Rectal smooth muscle tissue (tissue), 1 donor: ENCODE data around the gene CAMK2B.
A peak's percentile ranks its signal among the peaks of the same experiment; 100 is the strongest.
"Not testable (repeated sequence)": the region's sequence is repeated elsewhere in the genome, so short reads cannot be mapped to it uniquely, and the experiment has no call there.

ENCODE experiments used
- H3K27ac ChIP-seq: one replicate; pipeline ENCODE4 v1.7.0; 2013; ENCODE audit warnings: low read depth, low read length, inconsistent platforms
- H3K27me3 ChIP-seq: one replicate; pipeline ENCODE4 v1.7.0; 2013; ENCODE audit warnings: low read length; ENCODE audit not compliant: control insufficient read depth, insufficient read depth
- H3K36me3 ChIP-seq: one replicate; pipeline ENCODE4 v1.7.0; 2013; ENCODE audit warnings: low read length; ENCODE audit not compliant: control insufficient read depth, insufficient read depth
- H3K4me1 ChIP-seq: one replicate; pipeline ENCODE4 v1.7.0; 2013; ENCODE audit warnings: low read length; ENCODE audit not compliant: control insufficient read depth, insufficient read depth
- H3K4me3 ChIP-seq: one replicate; pipeline ENCODE4 v1.7.0; 2013; ENCODE audit warnings: low read length
- H3K9ac ChIP-seq: one replicate; pipeline ENCODE4 v1.7.0; 2013; ENCODE audit warnings: low read length

The CAMK2B gene

GRCh38 chr7:44213877-44214388 is 111.5 kb downstream of the CAMK2B start:
- Histone ChIP-seq H3K36me3 (peaks cover 25% of the 10 kb centered on the region), H3K4me1 (no peaks in the 10 kb centered on the region), H3K27ac (no peak overlapping the region), H3K4me3 (no peak overlapping the region), H3K9ac (no peak overlapping the region), H3K27me3 (no peaks in the 10 kb centered on the region)

GRCh38 chr7:44213206-44213876 is 112.1 kb downstream of the CAMK2B start:
- Histone ChIP-seq H3K36me3 (peaks cover 31% of the 10 kb centered on the region), H3K27ac (no peak overlapping the region), H3K4me3 (no peak overlapping the region), H3K27me3 (no peaks in the 10 kb centered on the region), H3K4me1 (no peaks in the 10 kb centered on the region), H3K9ac (no peak overlapping the region)

- H3K4me1 ChIP-seq = no peaks in the 10 kb centered on the region
- H3K27ac ChIP-seq = no peak overlapping the region
- H3K36me3 ChIP-seq = peaks cover 33% of the 10 kb centered on the region
- H3K27me3 ChIP-seq = no peaks in the 10 kb centered on the region
- H3K9ac ChIP-seq = no peak overlapping the region
- no peak overlapping the region for H3K4me3 ChIP-seq
These were observed 112.7 kb downstream of the CAMK2B start for GRCh38 chr7:44212581-44213184.

- Histone ChIP-seq H3K9ac (no peak overlapping the region), H3K27ac (no peak overlapping the region), H3K36me3 (peaks cover 37% of the 10 kb centered on the region), H3K4me3 (no peak overlapping the region), H3K4me1 (no peaks in the 10 kb centered on the region), H3K27me3 (no peaks in the 10 kb centered on the region)
These were observed 113.4 kb downstream of the CAMK2B start for GRCh38 chr7:44212018-44212417.

- Histone ChIP-seq H3K4me3 (no peak overlapping the region), H3K36me3 (peaks cover 45% of the 10 kb centered on the region), H3K27ac (no peak overlapping the region), H3K27me3 (no peaks in the 10 kb centered on the region), H3K4me1 (no peaks in the 10 kb centered on the region), H3K9ac (no peak overlapping the region)
These were observed 114.2 kb downstream of the CAMK2B start for GRCh38 chr7:44211126-44211675.

GRCh38 chr7:44210107-44210506 is 115.3 kb downstream of the CAMK2B start:
- H3K9ac ChIP-seq = no peak overlapping the region

GRCh38 chr7:44208085-44208484 is 117.3 kb downstream of the CAMK2B start:
- Histone ChIP-seq H3K9ac (no peak overlapping the region), H3K27ac (no peak overlapping the region), H3K4me3 (no peak overlapping the region), H3K27me3 (no peaks in the 10 kb centered on the region), H3K4me1 (no peaks in the 10 kb centered on the region), H3K36me3 (peaks cover 51% of the 10 kb centered on the region)

More at GRCh38 chr7:44210107-44210506, 115.3 kb downstream of the CAMK2B start:
- H3K4me1 ChIP-seq = no peaks in the 10 kb centered on the region
- H3K27me3 ChIP-seq = no peaks in the 10 kb centered on the region
- no peak overlapping the region for H3K27ac ChIP-seq
- no peak overlapping the region for H3K4me3 ChIP-seq
- H3K36me3 ChIP-seq = peaks cover 47% of the 10 kb centered on the region

- no peaks in the 10 kb centered on the region for H3K27me3 ChIP-seq
- no peak overlapping the region for H3K27ac ChIP-seq
- H3K9ac ChIP-seq = no peak overlapping the region
- peaks cover 44% of the 10 kb centered on the region for H3K36me3 ChIP-seq
- no peak overlapping the region for H3K4me3 ChIP-seq
- H3K4me1 ChIP-seq = peaks cover 2% of the 10 kb centered on the region
These were observed 119.4 kb downstream of the CAMK2B start for GRCh38 chr7:44206008-44206407.

GRCh38 chr7:44201813-44202212 is 123.6 kb downstream of the CAMK2B start:
- Histone ChIP-seq H3K4me1 (peaks cover 2% of the 10 kb centered on the region), H3K4me3 (peak overlapping the region; percentile 83), H3K27me3 (no peaks in the 10 kb centered on the region), H3K9ac (no peak overlapping the region), H3K36me3 (peaks cover 12% of the 10 kb centered on the region), H3K27ac (no peak overlapping the region)

- H3K9ac ChIP-seq = peak within 1 kb of the TSS; percentile 54
- H3K36me3 ChIP-seq = peaks cover 4% of the 10 kb centered on the region
- peak within 1 kb of the TSS; percentile 83 for H3K4me3 ChIP-seq
- peaks cover 2% of the 10 kb centered on the region for H3K4me1 ChIP-seq
- H3K27me3 ChIP-seq = no peaks in the 10 kb centered on the region
- peak within 1 kb of the TSS; percentile 27 for H3K27ac ChIP-seq
These were observed 124.5 kb downstream of the CAMK2B start, which contains the start of gene YKT6 for GRCh38 chr7:44200699-44201461. Gene YKT6 (plus strand): TSS chr7:44200978. CDS start chr7:44201136, 158 bp downstream.

GRCh38 chr7:44200163-44200562 is 125.2 kb downstream of the CAMK2B start:
- H3K36me3 ChIP-seq, H3K27ac ChIP-seq, H3K4me3 ChIP-seq, H3K27me3 ChIP-seq, H3K9ac ChIP-seq, H3K4me1 ChIP-seq: not testable (repeated sequence)

- no peaks in the 10 kb centered on the region for H3K36me3 ChIP-seq
- H3K27me3 ChIP-seq = no peaks in the 10 kb centered on the region
- H3K27ac ChIP-seq = no peak overlapping the region
- no peak overlapping the region for H3K4me3 ChIP-seq
- H3K4me1 ChIP-seq = peaks cover under 1% of the 10 kb centered on the region
- no peak overlapping the region for H3K9ac ChIP-seq
These were observed 127.9 kb downstream of the CAMK2B start for GRCh38 chr7:44197474-44197873.
